ENCODE measurements around the gene CCDC192. TPM values are rescaled to one million over a fixed set of nuclear protein-coding genes. Genes with fewer than 3 reads are reported as not detected.

CCDC192 gene
- total RNA-seq, 1 donor from 2014 or later, result not detected

DNA sequence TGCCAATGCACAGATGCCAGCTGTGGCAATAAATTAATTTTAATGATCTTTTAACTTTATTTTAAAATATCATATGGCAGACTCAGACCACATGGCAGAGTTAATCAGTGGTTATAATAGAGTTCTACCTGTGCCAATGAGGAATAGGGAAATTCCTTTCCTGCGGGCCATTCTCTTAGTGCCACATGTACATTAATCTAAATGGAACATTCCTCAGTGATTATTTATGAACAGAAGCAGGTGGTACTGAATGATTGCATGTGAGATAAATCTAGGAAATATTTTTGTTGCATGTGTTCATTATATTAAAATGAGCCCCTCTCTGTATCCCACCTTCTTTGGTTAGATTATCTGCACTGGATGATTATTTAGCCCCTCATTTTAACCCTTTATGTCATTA lies 102.3 kb downstream of the CCDC192 start:
- Histone ChIP-seq H2AFZ (ENCODE audit: low read depth, low read length) (no peak overlapping the region), H3K36me3 (ENCODE audit: insufficient read depth, low read length) (no peaks in the 10 kb centered on the region), H3K79me2 (ENCODE audit: insufficient read depth, low read length) (no peaks in the 10 kb centered on the region), H3K4me2 (ENCODE audit: low read length) (no peak overlapping the region), H3K4me3 (ENCODE audit: insufficient read depth, low read depth, low read length) (no peak overlapping the region), H3K27ac (ENCODE audit: low read depth, low read length) (no peak overlapping the region), H4K20me1 (ENCODE audit: insufficient read depth, low read length) (no peaks in the 10 kb centered on the region), H3K9me3 (ENCODE audit: insufficient read depth, low read depth, low read length) (no peaks in the 10 kb centered on the region), H3K27me3 (ENCODE audit: insufficient read depth, low read length) (no peaks in the 10 kb centered on the region), H3K9ac (ENCODE audit: low read length) (no peak overlapping the region), H3K4me1 (ENCODE audit: insufficient read depth, low read length) (peaks cover 12% of the 10 kb centered on the region)
- no peaks in the 10 kb centered on the region for H3K9me3 Mint-ChIP-seq (ENCODE audit: unreplicated experiment)
- no peak overlapping the region for H3K27ac Mint-ChIP-seq (ENCODE audit: unreplicated experiment)
- FAIRE-seq (no peak), DNase-seq (ENCODE audit: low read depth) (no peak)
- peaks cover 2% of the 10 kb centered on the region for H3K4me1 Mint-ChIP-seq (ENCODE audit: low read depth, unreplicated experiment)
- peaks cover 2% of the 10 kb centered on the region for H3K27me3 Mint-ChIP-seq (ENCODE audit: low read depth, unreplicated experiment)
- TF ChIP-seq EZH2 (IDR thresholded peaks at IDR 0.05; ENCODE audit: insufficient read depth, low read length) (no peak), CTCF (IDR thresholded peaks at IDR 0.05; ENCODE audit: insufficient read depth, low read depth, low read length) (no peak)
- H3K36me3 Mint-ChIP-seq (ENCODE audit: low read depth, unreplicated experiment), result no peaks in the 10 kb centered on the region
- no peak overlapping the region for H3K4me3 Mint-ChIP-seq (ENCODE audit: unreplicated experiment)

DNA sequence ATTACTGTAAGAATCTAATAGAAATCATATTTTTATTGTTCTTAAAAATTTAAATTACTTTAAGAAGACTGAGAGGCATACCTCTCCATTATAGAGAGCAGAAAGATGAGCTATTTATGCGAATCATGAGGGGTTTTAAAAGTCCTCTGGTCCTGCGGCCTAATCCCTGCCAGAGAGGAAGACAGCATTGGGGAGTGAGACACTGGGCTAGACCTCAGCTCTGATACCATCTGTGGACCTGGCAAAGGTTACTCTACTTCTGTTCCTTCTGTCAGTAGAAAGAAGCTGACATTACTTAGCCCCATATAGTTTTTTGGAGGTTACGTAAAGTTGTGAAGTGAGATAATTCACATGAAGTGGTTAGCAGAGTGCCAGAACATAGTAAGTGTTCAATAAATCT lies 103.6 kb downstream of the CCDC192 start:
- Histone ChIP-seq H3K27ac (ENCODE audit: low read depth, low read length) (no peak overlapping the region), H3K27me3 (ENCODE audit: insufficient read depth, low read length) (no peaks in the 10 kb centered on the region), H4K20me1 (ENCODE audit: insufficient read depth, low read length) (no peaks in the 10 kb centered on the region), H3K36me3 (ENCODE audit: insufficient read depth, low read length) (no peaks in the 10 kb centered on the region), H3K79me2 (ENCODE audit: insufficient read depth, low read length) (no peaks in the 10 kb centered on the region), H3K4me3 (ENCODE audit: insufficient read depth, low read depth, low read length) (no peak overlapping the region), H3K4me1 (ENCODE audit: insufficient read depth, low read length) (peaks cover 8% of the 10 kb centered on the region), H3K4me2 (ENCODE audit: low read length) (no peak overlapping the region), H3K9ac (ENCODE audit: low read length) (no peak overlapping the region), H3K9me3 (ENCODE audit: insufficient read depth, low read depth, low read length) (no peaks in the 10 kb centered on the region), H2AFZ (ENCODE audit: low read depth, low read length) (no peak overlapping the region)
- peaks cover 2% of the 10 kb centered on the region for H3K4me1 Mint-ChIP-seq (ENCODE audit: low read depth, unreplicated experiment)
- H3K27ac Mint-ChIP-seq (ENCODE audit: unreplicated experiment), result no peak overlapping the region
- no peak overlapping the region for H3K4me3 Mint-ChIP-seq (ENCODE audit: unreplicated experiment)
- DNase-seq (ENCODE audit: low read depth), result no peak
- H3K9me3 Mint-ChIP-seq (ENCODE audit: unreplicated experiment), result no peaks in the 10 kb centered on the region
- H3K27me3 Mint-ChIP-seq (ENCODE audit: low read depth, unreplicated experiment), result peaks cover 2% of the 10 kb centered on the region
- H3K36me3 Mint-ChIP-seq (ENCODE audit: low read depth, unreplicated experiment), result no peaks in the 10 kb centered on the region
- TF ChIP-seq EZH2 (IDR thresholded peaks at IDR 0.05; ENCODE audit: insufficient read depth, low read length) (no peak), CTCF (IDR thresholded peaks at IDR 0.05; ENCODE audit: insufficient read depth, low read depth, low read length) (no peak)
- FAIRE-seq, result no peak

DNA sequence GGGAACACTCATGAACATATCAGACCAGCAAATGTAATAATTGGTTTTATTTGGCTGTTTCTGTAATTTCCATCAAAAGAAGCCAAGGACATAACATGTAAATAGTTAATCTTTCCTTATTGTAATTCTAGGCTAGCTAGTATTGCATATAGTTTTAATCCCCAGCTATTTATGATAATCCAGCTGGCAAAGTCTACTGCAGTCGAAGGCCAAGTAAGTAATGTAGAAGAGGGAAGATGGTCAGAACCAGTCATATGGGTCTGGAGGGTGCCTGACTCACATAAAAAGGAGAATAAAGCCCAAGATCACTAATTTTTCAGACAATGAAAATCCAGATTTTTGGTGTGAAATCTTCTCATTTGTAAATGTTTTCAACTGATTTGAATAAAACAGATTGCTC lies 106.3 kb downstream of the CCDC192 start:
- H3K9ac ChIP-seq (ENCODE audit: low read length), result no peak overlapping the region
- H3K4me2 ChIP-seq (ENCODE audit: low read length), result no peak overlapping the region
- Mint-ChIP-seq H3K4me1 (ENCODE audit: low read depth, unreplicated experiment) (peaks cover 21% of the 10 kb centered on the region), H3K36me3 (ENCODE audit: low read depth, unreplicated experiment) (no peaks in the 10 kb centered on the region), H3K27ac (ENCODE audit: unreplicated experiment) (no peak overlapping the region), H3K27me3 (ENCODE audit: low read depth, unreplicated experiment) (peaks cover 2% of the 10 kb centered on the region), H3K9me3 (ENCODE audit: unreplicated experiment) (peaks cover 2% of the 10 kb centered on the region), H3K4me3 (ENCODE audit: unreplicated experiment) (no peak overlapping the region)
- H3K79me2 ChIP-seq (ENCODE audit: insufficient read depth, low read length), result no peaks in the 10 kb centered on the region
- DNase-seq (ENCODE audit: low read depth) (no peak), FAIRE-seq (no peak)
- H2AFZ ChIP-seq (ENCODE audit: low read depth, low read length), result no peak overlapping the region
- H3K4me3 ChIP-seq (ENCODE audit: insufficient read depth, low read depth, low read length), result no peak overlapping the region
- H3K9me3 ChIP-seq (ENCODE audit: insufficient read depth, low read depth, low read length), result no peaks in the 10 kb centered on the region
- TF ChIP-seq EZH2 (IDR thresholded peaks at IDR 0.05; ENCODE audit: insufficient read depth, low read length) (no peak), CTCF (IDR thresholded peaks at IDR 0.05; ENCODE audit: insufficient read depth, low read depth, low read length) (no peak)
- no peaks in the 10 kb centered on the region for H4K20me1 ChIP-seq (ENCODE audit: insufficient read depth, low read length)
- no peak overlapping the region for H3K27ac ChIP-seq (ENCODE audit: low read depth, low read length)
- H3K4me1 ChIP-seq (ENCODE audit: insufficient read depth, low read length), result peaks cover 21% of the 10 kb centered on the region
- H3K36me3 ChIP-seq (ENCODE audit: insufficient read depth, low read length), result no peaks in the 10 kb centered on the region
- H3K27me3 ChIP-seq (ENCODE audit: insufficient read depth, low read length), result no peaks in the 10 kb centered on the region

All from astrocyte (in vitro differentiated cells and primary cell).